IMR-90 (cell line): ENCODE results near the gene CNPY3. TPM values are rescaled to one million over a fixed set of nuclear protein-coding genes. Genes with fewer than 3 reads are reported as not detected.

Experiments
- ATAC-seq: fragments of 200-7000 bp; cut with Tn5 transposase; 2 replicates; pipeline ENCODE4 v1.9.1; 2020; ENCODE audit warnings: low read depth, mild to moderate bottlenecking, moderate library complexity
- BruUV-seq: library from RNA; stranded (reverse); fragments of 400-500 nt; replicated peaks from 2 replicates; lab custom pipeline; 2021; lab: Mats Ljungman, UMichigan
- CTCF ChIA-PET: fragments of 300-600 bp; formaldehyde crosslinking; extraction: SDS; loops from one replicate; lab custom pipeline; 2021; ENCODE audit warnings: antibody characterized with exemption; lab: Yijun Ruan, JAX
- POLR2A ChIA-PET: fragments of 300-600 bp; sonication (Branson Sonifier 250); formaldehyde crosslinking; loops from one replicate; lab custom pipeline; 2022; ENCODE audit warnings: antibody characterized with exemption; ENCODE audit not compliant: unreplicated experiment; lab: Charles Lee
- DNase-seq: peaks from one replicate; pipeline ENCODE4 v3.0.0; 2013
- H2AFZ ChIP-seq: replicated peaks from 2 replicates; pipeline ENCODE3; 2013; ENCODE audit warnings: low read length, mild to moderate bottlenecking; ENCODE audit not compliant: poor library complexity
- H2AK5ac ChIP-seq: 2 replicates; pipeline ENCODE4 v1.6.1; 2013; ENCODE audit warnings: low read depth, low read length, inconsistent platforms
- H2AK9ac ChIP-seq: replicated peaks from 2 replicates; pipeline ENCODE3; 2013; ENCODE audit warnings: mild to moderate bottlenecking, low read depth, low read length, moderate library complexity; ENCODE audit not compliant: poor library complexity
- H2BK120ac ChIP-seq: 2 replicates; pipeline ENCODE4 v1.6.1; 2013; ENCODE audit warnings: low read depth, low read length, inconsistent platforms
- H2BK15ac ChIP-seq: 3 replicates; pipeline ENCODE4 v1.6.1; 2013; ENCODE audit warnings: low read depth, low read length, inconsistent platforms
- H2BK20ac ChIP-seq: 2 replicates; pipeline ENCODE4 v1.6.1; 2013; ENCODE audit warnings: low read depth, mild to moderate bottlenecking, inconsistent platforms, low read length, moderate library complexity
- H2BK5ac ChIP-seq: 2 replicates; pipeline ENCODE4 v1.6.1; 2013; ENCODE audit warnings: mild to moderate bottlenecking, low read depth, low read length, inconsistent platforms; ENCODE audit not compliant: poor library complexity, severe bottlenecking
- H3K14ac ChIP-seq: replicated peaks from 2 replicates; pipeline ENCODE4 v1.6.1; 2013; ENCODE audit warnings: low read depth, low read length, inconsistent platforms
- H3K18ac ChIP-seq: 2 replicates; pipeline ENCODE4 v1.6.1; 2013; ENCODE audit warnings: low read depth, low read length, control low read depth
- H3K23ac ChIP-seq: 2 replicates; pipeline ENCODE4 v1.6.1; 2013; ENCODE audit warnings: low read depth, low read length, inconsistent platforms
- H3K27ac ChIP-seq: 2 replicates; pipeline ENCODE4 v1.5.1; 2013; ENCODE audit warnings: mild to moderate bottlenecking, control low read depth, low read length; ENCODE audit not compliant: insufficient read depth
- H3K27me3 ChIP-seq: 2 replicates; pipeline ENCODE4 v1.6.1; 2013; ENCODE audit warnings: low read length; ENCODE audit not compliant: control insufficient read depth, insufficient read depth
- H3K36me3 ChIP-seq: 2 replicates; pipeline ENCODE4 v1.6.1; 2013; ENCODE audit warnings: low read length, mixed read lengths; ENCODE audit not compliant: control insufficient read depth, insufficient read depth
- H3K4ac ChIP-seq: 2 replicates; pipeline ENCODE4 v1.6.1; 2013; ENCODE audit warnings: low read depth, low read length, inconsistent platforms
- H3K4me1 ChIP-seq: 2 replicates; pipeline ENCODE4 v1.6.1; 2013; ENCODE audit warnings: low read length, mixed read lengths; ENCODE audit not compliant: control insufficient read depth, insufficient read depth
- H3K4me2 ChIP-seq: 2 replicates; pipeline ENCODE4 v1.6.1; 2013; ENCODE audit warnings: low read depth, mild to moderate bottlenecking, control low read depth, low read length, moderate library complexity
- H3K4me3 ChIP-seq: 2 replicates; pipeline ENCODE4 v1.5.1; 2013; ENCODE audit warnings: low read depth, mild to moderate bottlenecking, control low read depth, low read length, moderate library complexity; ENCODE audit not compliant: insufficient read depth
- H3K56ac ChIP-seq: 2 replicates; pipeline ENCODE4 v1.6.1; 2013; ENCODE audit warnings: low read length, inconsistent platforms; ENCODE audit not compliant: insufficient read depth; ENCODE audit errors: extremely low read depth
- H3K79me1 ChIP-seq, 2 experiments: 2 replicates each; pipeline ENCODE4 v1.6.1; 2013; ENCODE audit warnings: low read length in 2 of 2, inconsistent platforms in 1 of 2, low read depth in 1 of 2
- H3K9ac ChIP-seq: 2 replicates; pipeline ENCODE4 v1.6.1; 2013; ENCODE audit warnings: low read depth, low read length, control low read depth
- H3K9me1 ChIP-seq: 2 replicates; pipeline ENCODE4 v1.6.1; 2013; ENCODE audit warnings: low read length, inconsistent platforms; ENCODE audit not compliant: insufficient read depth
- H3K9me3 ChIP-seq: 2 replicates; pipeline ENCODE4 v1.6.1; 2013; ENCODE audit warnings: low read length; ENCODE audit not compliant: control insufficient read depth, insufficient read depth
- H4K20me1 ChIP-seq: 2 replicates; pipeline ENCODE4 v1.6.1; 2013; ENCODE audit warnings: low read length, inconsistent platforms; ENCODE audit not compliant: insufficient read depth
- H4K5ac ChIP-seq: 2 replicates; pipeline ENCODE4 v1.6.1; 2013; ENCODE audit warnings: mild to moderate bottlenecking, low read depth, low read length, control low read depth
- H4K8ac ChIP-seq, 2 experiments: 2 replicates each; pipeline ENCODE4 v1.6.1; 2013; ENCODE audit warnings: low read depth in 2 of 2, low read length in 2 of 2, control low read depth in 1 of 2, inconsistent platforms in 1 of 2
- H4K91ac ChIP-seq: 2 replicates; pipeline ENCODE4 v1.6.1; 2013; ENCODE audit warnings: low read depth, low read length, inconsistent platforms; ENCODE audit not compliant: insufficient read depth
- CHD1 ChIP-seq: IDR thresholded peaks from 2 replicates; pipeline ENCODE4 v1.6.1; 2012; ENCODE audit warnings: low read depth, low read length, improper control_type of control experiment
- CTCF ChIP-seq: conservative IDR thresholded peaks from 2 replicates; pipeline ENCODE4 v1.5.1; 2012; ENCODE audit warnings: mild to moderate bottlenecking, low read depth, low read length, improper control_type of control experiment
- ELK1 ChIP-seq: fragments of 150-350 bp; IDR thresholded peaks from 2 replicates; pipeline ENCODE4 v1.6.1; 2016; ENCODE audit warnings: low read depth, mild to moderate bottlenecking, low read length, moderate library complexity, borderline replicate concordance
- FOS ChIP-seq: fragments of 150-350 bp; IDR thresholded peaks from 2 replicates; pipeline ENCODE4 v1.6.1; 2016; ENCODE audit warnings: low read depth, low read length
- NFE2L2 ChIP-seq: fragments of 150-350 bp; IDR thresholded peaks from 2 replicates; pipeline ENCODE4 v1.6.1; 2016; ENCODE audit warnings: low read depth, mild to moderate bottlenecking, low read length
- RCOR1 ChIP-seq: IDR thresholded peaks from 2 replicates; pipeline ENCODE4 v1.6.1; 2012; ENCODE audit warnings: mild to moderate bottlenecking, low read length, improper control_type of control experiment; ENCODE audit not compliant: insufficient replicate concordance
- RFX5 ChIP-seq: IDR thresholded peaks from 2 replicates; pipeline ENCODE4 v1.8.0; 2012; ENCODE audit warnings: low read depth, mild to moderate bottlenecking, low read length, moderate library complexity
- USF2 ChIP-seq: fragments of 150-350 bp; IDR thresholded peaks from 2 replicates; pipeline ENCODE4 v1.6.1; 2017; ENCODE audit warnings: mild to moderate bottlenecking, antibody characterized with exemption, low read length, low read depth
- WGBS, 2 experiments: methylation state at CpG; one replicate each; pipeline versions ENCODE4 v1.1.5 to v1.1.7; 2013; ENCODE audit warnings: missing lambda C conversion rate in 2 of 2; ENCODE audit not compliant: insufficient read length in 1 of 2; ENCODE audit errors: extremely low coverage in 2 of 2; 5-methylcytosine and 5-hydroxymethylcytosine counted together
- dilution Hi-C: fragments of 300-500 bp; cut with HindIII; formaldehyde crosslinking; loops from one replicate; pipeline ENCODE4 v1.14.3; 2018; ENCODE audit warnings: low sequenced_read_pairs; ENCODE audit not compliant: unreplicated experiment
- in situ Hi-C: fragments of 300-500 bp; cut with MboI; formaldehyde crosslinking; loops from 3 replicates; pipeline ENCODE4 v1.14.3; 2019; ENCODE audit warnings: low sequenced_read_pairs, inconsistent platforms, mixed read lengths
- intact Hi-C: fragments of 100-400 bp; cut with micrococcal nuclease; formaldehyde crosslinking; loops from 2 replicates; pipeline ENCODE4 v1.10.0; 2022
- polyA plus RNA-seq, 3 experiments: library from polyadenylated mRNA; depleted of rRNA; stranded (reverse); fragments of >200 nt; gene quantifications; 2 replicates each; pipeline ENCODE4 v1.2.3, GENCODE V29; 2012; ENCODE audit warnings: low replicate concordance in 1 of 3
- total RNA-seq: library from RNA; depleted of rRNA; stranded (reverse); fragments of >200 nt; gene quantifications from 2 replicates; pipeline ENCODE4 v1.2.3, GENCODE V29; 2012

Gene CNPY3
- total and polyA plus RNA-seq, 2 of the 4 experiments (the other 2 are of a cell fraction): 13.3 to 39.2 TPM

GRCh38 chr6:42962096-42962495, 32.8 kb downstream of the CNPY3 start (continued):
- TF ChIP-seq NFE2L2: no peak
- no peak for TF ChIP-seq RCOR1

- no TSS peak for BruUV-seq
- ChIA-PET POLR2A (no interaction called here), CTCF (no interaction called here)
- Histone ChIP-seq H3K4me1 (peaks cover 7% of the 10 kb centered on the region; the same call in 1 of the 2 replicates), H3K23ac (no peak overlapping the region), H2AK9ac (peak overlapping the region; percentile 72), H4K20me1 (no peaks in the 10 kb centered on the region), H2BK15ac (no peak overlapping the region), H2BK20ac (no peak overlapping the region), H2AK5ac (no peak overlapping the region), H3K18ac (no peak overlapping the region), H2BK5ac (no peak overlapping the region), H3K4me2 (no peak overlapping the region), H3K4ac (no peak overlapping the region), H3K9me1 (no peaks in the 10 kb centered on the region), H2BK120ac (no peak overlapping the region), H3K36me3 (peaks cover 40% of the 10 kb centered on the region), H3K9me3 (no peaks in the 10 kb centered on the region), H4K8ac (no peak overlapping the region), H3K9ac (no peak overlapping the region), H4K5ac (no peak overlapping the region), H3K4me3 (no peak overlapping the region), H2AFZ (no peak overlapping the region), H3K27ac (no peak overlapping the region), H4K91ac (0 out of 2 replicates have a peak overlapping the region, but pooled peaks have one; percentile 12), H3K14ac (no peak overlapping the region), H3K79me1 (peaks cover 0 to 3% of the 10 kb centered on the region in 2 experiments; a peak in 1 of 4 replicates), H3K27me3 (no peaks in the 10 kb centered on the region), H3K56ac (no peak overlapping the region)
- ATAC-seq: no peak
- dilution Hi-C loops (no loop called here), intact Hi-C loops (no loop called here), in situ Hi-C loops (no loop called here)
- DNase-seq: no peak
- no CpG with 5 or more reads among the region's 13 CpGs for WGBS, 2 experiments
- TF ChIP-seq CTCF (no peak), FOS (no peak), ELK1 (no peak), NFE2L2 (no peak), USF2 (no peak), RFX5 (no peak), CHD1 (no peak)
Measured at GRCh38 chr6:42962502-42963178, 33.4 kb downstream of the CNPY3 start.
